Epithelial cell of prostate (primary cell): Measurements from ENCODE around the gene SLC16A3.
"Not testable (repeated sequence)": the region's sequence is repeated elsewhere in the genome, so short reads cannot be mapped to it uniquely, and the experiment has no call there.

Experiments used
- DNase-seq: peaks from one replicate; pipeline ENCODE4 v3.0.0-alpha.2; 2011; ENCODE audit warnings: low read depth, low spot score
- H3K27ac ChIP-seq: fragments of 450-650 bp; 2 replicates; pipeline ENCODE4 v1.5.1; 2017; ENCODE audit warnings: mild to moderate bottlenecking

Gene SLC16A3

GRCh38 chr17:82259972-82260961 lies 31.4 kb downstream of the SLC16A3 start:
- DNase-seq, H3K27ac ChIP-seq: not testable (repeated sequence)

GRCh38 chr17:82262344-82262743 lies 33.5 kb downstream of the SLC16A3 start:
- no peak overlapping the region for H3K27ac ChIP-seq
- DNase-seq, result no peak

DNA sequence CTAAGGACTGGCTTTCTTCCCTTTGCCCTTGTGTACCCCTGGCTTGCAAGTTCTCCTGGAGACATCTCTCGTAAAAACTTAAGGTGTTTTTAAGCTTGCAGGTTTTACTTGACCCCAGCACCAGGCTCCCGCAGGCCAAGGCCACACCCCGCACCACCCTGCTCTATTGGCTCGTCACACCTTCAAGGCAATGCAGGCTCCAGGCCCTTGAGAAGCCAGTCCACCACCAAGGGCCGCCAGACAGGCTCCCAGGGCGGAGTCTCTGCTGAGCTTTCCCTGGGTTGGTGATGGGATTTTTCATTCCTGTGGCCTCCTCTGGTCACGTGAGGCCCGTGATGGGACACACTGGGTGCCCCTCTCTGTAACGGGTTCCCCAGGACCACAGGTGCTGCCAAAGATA lies 34.8 kb downstream of the SLC16A3 start:
- H3K27ac ChIP-seq, result no peak overlapping the region
- DNase-seq, result no peak

DNA sequence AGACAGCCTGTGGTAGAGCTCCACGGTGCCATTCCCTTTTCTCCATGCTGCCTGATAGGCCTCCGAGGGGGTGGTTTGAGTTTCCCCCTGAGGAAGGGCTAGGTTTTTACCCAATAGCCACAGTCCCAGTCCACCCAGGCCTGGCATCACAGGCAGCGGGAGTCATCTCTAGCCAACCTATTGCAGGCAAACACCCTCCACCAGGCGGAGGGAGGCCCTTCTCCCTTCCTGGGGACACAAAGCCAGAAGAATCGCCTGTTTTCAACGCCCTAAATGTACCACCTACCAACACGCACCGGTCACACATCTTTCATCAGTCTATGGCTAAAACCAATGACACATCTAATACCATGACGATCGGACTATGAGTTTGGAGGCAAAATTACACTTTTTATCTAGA lies 37.3 kb downstream of the SLC16A3 start:
- no peak for DNase-seq
- H3K27ac ChIP-seq, result no peak overlapping the region

- DNase-seq, result no peak
- peak overlapping the region; percentile 92 for H3K27ac ChIP-seq
Measured at GRCh38 chr17:82267575-82268379, 38.9 kb downstream of the SLC16A3 start.

- DNase-seq, result no peak
- peak overlapping the region; percentile 92 for H3K27ac ChIP-seq
Measured at GRCh38 chr17:82269138-82269881, 40.5 kb downstream of the SLC16A3 start.

- no peak for DNase-seq
- H3K27ac ChIP-seq, result peak overlapping the region; percentile 92
Measured at GRCh38 chr17:82269882-82270500, 41.1 kb downstream of the SLC16A3 start.

DNA sequence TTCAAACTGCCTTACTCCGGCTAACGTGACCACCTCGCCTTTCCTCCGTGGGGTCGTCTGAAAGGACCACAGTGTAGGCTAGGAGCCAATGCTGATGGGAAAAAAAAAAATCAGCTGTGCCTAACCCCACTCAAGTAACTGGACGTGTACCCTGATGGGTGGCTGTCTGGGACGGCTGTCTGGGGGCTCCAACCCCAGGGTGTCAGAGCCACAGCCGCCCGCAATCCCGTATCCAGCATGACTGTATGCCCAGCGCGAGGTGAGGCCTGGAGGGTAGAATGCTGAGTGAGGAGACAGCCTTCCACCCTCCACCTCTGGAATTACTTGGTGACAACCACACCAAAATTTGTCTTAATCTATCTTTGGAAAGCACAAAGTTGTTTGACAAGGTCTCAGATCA lies 41.8 kb downstream of the SLC16A3 start:
- H3K27ac ChIP-seq, result peak overlapping the region; percentile 92
- no peak for DNase-seq

GRCh38 chr17:82271401-82271800 lies 42.6 kb downstream of the SLC16A3 start:
- H3K27ac ChIP-seq, result peak overlapping the region; percentile 92
- DNase-seq, result no peak

GRCh38 chr17:82272495-82273326 lies 43.9 kb downstream of the SLC16A3 start:
- DNase-seq, result no peak
- H3K27ac ChIP-seq, result peak overlapping the region; percentile 92

DNA sequence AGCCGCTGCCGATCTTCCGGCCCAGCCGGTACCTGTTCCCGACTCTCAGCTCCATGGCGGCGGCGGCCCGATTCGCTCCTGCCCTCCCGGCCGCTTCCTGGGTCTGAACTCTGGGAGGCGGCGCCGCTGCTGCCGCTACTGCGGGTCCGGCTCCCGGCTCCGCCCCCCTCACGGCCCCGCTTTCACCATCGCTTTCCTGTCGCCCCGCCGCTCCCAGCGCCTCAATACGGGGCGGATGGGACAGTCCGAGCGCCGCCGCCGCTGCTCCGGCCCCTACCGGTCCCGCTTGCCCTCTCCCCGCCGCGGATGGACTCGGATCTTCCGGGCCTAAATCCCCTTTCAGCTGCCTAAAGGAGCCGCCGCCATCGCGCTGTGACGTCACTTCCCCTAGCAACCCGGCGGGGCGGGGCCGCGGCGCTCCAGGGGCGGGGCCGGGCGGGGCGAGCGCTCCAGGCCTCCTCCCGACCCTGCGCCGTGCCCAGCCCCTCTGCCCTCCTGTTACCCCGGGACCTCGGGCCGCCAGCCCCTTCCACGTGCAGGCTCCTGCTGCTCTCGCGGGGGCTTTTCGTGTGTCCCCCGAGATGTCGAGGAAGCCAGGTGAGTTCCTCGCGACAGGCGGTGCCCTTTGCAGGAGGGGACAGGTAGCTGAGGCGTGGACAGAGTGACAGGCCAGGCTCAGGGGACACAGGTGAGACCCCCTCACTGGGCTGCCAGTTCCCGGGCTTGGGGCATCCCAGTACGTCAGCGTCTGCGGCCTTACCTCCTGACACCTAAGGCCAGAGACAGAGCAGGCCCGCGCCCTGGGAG lies 44.7 kb downstream of the SLC16A3 start, which contains the start of gene CSNK1D:
TSS of gene CSNK1D (minus strand) at position 374 of the 807 bp plus-strand sequence. CDS start at position 55, 319 bp downstream.
- DNase-seq, result no peak
- peak within 1 kb of the TSS; percentile 92 for H3K27ac ChIP-seq

DNA sequence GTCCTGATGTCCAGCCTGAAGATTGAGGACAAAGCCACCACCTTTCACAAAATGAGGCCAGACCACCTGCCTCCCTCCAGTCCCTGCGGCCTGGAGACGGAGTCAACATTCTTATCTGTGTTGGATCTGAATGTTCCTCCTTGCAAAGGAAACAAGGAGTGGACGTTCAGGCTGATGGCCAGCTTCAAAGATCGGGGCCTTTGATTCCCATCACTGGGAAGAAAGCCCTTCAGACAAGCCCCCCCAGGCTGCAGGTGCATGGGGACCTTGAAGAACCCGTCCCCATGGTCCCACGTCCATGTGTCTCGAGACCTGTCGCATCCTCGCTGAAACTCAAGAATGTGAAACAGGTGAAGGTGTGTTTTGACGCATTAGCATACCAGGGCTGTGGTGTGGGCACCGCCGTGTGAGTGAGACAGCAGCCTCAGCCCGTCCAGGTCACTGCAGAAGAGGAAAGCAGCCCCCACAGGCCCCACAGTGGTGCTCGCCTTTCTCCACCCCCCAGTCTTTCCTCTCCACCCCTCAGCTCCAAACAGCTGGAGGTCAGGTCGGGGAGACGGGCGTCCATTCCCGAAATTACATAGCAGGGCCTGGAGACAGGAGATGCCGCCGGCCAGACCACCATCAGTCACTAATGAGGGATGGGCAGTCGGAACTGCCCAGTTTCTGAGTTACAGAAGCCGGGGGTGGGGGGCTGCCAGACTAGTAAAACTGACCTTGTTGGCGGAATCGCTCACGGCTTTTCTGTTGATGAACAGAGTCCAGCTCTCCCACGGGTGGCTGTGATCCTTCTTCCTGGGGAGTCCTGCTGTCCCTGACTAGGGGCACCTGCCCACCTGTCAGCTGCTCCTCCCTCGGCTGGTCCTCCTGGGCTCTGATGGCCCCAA lies 45.5 kb downstream of the SLC16A3 start:
- H3K27ac ChIP-seq, result no peak overlapping the region
- no peak for DNase-seq

- no peak for DNase-seq
- H3K27ac ChIP-seq, result no peak overlapping the region
Measured at GRCh38 chr17:82275326-82275725, 46.5 kb downstream of the SLC16A3 start.

- no peak for DNase-seq
- no peak overlapping the region for H3K27ac ChIP-seq
Measured at GRCh38 chr17:82276938-82277337, 48.1 kb downstream of the SLC16A3 start.

DNA sequence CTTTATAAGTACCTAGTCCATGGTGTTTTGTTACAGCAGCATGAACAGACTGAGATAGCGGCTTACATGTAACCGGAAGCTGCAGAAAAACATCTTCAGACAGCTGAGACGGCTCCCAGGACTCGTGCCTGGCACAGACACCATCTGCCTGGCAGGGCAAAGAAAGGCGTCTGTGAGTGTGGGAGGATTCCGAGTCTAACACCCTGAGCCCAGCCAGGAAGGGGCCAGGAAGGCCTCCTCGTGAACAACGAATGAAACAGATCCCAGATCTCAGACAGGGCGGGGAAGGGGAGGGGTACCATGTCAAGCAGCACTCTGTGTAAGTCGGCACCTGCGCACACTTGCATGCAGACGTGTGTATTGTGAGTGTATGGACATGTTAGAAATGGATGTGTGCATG lies 49.0 kb downstream of the SLC16A3 start:
- no peak overlapping the region for H3K27ac ChIP-seq
- DNase-seq, result no peak

DNA sequence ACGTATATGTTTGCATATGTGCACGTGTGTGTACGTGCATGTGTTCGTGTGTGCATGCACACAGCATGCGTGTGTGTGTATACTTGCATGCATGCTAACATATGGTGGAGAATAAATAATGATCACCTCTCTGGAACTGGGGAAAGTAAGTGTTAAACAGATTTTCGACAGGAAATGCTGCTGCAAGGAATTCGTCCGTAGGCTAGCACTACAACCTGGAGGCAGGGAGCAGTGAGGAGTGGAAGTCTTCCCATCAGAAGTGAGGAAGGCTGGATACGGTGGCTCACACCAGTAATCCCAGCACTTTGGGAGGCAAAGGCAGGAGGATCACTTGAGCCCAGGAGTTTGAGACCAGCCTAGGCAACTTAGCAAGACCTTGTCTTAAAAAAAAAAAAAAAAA lies 49.5 kb downstream of the SLC16A3 start:
- DNase-seq, result no peak
- H3K27ac ChIP-seq, result no peak overlapping the region

DNA sequence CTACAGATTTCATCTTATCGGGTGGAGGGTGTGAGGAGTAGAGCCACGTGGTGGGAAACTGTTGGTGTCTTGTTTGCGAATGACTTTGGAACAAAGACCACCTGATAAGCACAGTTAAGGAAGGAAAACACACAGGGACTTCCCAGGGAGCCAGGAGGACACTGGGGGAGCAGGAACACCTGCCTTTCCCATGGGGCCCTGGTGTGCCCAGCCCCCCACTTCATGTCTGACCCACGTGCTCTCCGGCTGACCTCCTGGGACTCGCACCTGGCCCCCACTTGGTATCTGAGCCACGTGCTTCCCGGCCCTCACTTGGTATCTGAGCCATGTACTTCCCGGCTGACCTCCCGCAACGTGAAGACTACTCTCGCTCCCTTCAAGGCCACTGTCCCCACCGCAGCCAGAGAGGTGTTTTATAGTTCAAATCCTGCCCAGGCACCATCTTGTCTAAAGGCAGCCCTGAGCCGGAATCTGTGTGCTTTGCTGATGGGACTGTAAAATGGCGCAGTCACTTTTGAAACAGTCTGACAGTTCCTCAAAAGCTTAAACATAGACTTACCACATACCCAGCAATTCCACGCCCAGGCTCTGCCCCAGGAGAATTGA lies 50.0 kb downstream of the SLC16A3 start:
- no peak for DNase-seq
- H3K27ac ChIP-seq, result no peak overlapping the region
